Measurements from ENCODE around the gene UQCR10.

GRCh38 chr22:29784451-29785361 lies 17.5 kb downstream of the UQCR10 start:
- TF ChIP-seq CTCF (IDR thresholded peaks at IDR 0.05; ENCODE audit: borderline replicate concordance, extremely low read depth, low read length, poor library complexity, severe bottlenecking) (no peak), EZH2 (IDR thresholded peaks at IDR 0.05; ENCODE audit: borderline replicate concordance, low read depth, low read length, severe bottlenecking) (no peak)

All from DND-41 (cell line).